OCI-LY1 (cell line): ENCODE results near the gene AP3D1.

ENCODE experiments used
- CTCF ChIP-seq: fragments of 200-600 bp; sonication (generic), shearing (Covaris generic); IDR thresholded peaks from 2 replicates; pipeline ENCODE4 v1.5.1; 2017; ENCODE audit warnings: mild to moderate bottlenecking, antibody characterized with exemption, low read length, moderate library complexity, mixed read lengths
- EZH2 ChIP-seq: fragments of 200-600 bp; sonication (generic), shearing (Covaris generic); IDR thresholded peaks from 2 replicates; pipeline ENCODE4 v1.8.0; 2017; ENCODE audit warnings: borderline replicate concordance, mixed run types, mild to moderate bottlenecking, antibody characterized with exemption, low read length, moderate library complexity, mixed read lengths

GRCh38 chr19:2176337-2176994 is 25.1 kb upstream of the AP3D1 start:
- TF ChIP-seq CTCF (no peak), EZH2 (no peak)
